ENCODE results near the gene NCKAP5.

DNA sequence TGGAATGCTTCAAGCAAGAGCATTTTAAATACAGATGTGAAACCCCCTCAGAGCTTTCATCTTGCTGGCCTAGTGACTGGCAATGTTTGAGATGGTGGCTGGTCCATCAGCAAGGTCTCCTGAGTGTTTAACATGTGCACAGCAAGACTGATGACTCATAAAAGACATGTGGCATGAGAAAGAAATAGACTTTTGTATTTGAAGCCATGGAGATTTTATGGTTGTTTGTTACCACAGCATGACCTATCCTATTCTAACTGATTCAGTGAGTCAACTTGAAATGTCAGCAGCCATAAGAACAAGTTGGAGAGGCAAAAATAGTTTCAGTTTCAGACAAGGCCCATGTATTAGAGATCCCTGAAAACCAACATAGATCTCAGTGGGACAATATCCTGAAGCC lies 743.5 kb downstream of the NCKAP5 start:
- TF ChIP-seq, protein P1, sequence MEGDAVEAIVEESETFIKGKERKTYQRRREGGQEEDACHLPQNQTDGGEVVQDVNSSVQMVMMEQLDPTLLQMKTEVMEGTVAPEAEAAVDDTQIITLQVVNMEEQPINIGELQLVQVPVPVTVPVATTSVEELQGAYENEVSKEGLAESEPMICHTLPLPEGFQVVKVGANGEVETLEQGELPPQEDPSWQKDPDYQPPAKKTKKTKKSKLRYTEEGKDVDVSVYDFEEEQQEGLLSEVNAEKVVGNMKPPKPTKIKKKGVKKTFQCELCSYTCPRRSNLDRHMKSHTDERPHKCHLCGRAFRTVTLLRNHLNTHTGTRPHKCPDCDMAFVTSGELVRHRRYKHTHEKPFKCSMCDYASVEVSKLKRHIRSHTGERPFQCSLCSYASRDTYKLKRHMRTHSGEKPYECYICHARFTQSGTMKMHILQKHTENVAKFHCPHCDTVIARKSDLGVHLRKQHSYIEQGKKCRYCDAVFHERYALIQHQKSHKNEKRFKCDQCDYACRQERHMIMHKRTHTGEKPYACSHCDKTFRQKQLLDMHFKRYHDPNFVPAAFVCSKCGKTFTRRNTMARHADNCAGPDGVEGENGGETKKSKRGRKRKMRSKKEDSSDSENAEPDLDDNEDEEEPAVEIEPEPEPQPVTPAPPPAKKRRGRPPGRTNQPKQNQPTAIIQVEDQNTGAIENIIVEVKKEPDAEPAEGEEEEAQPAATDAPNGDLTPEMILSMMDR (IDR thresholded peaks at IDR 0.05; ENCODE audit: insufficient read depth, low read depth, low read length): no peak
- TF ChIP-seq EZH2 (IDR thresholded peaks at IDR 0.05; ENCODE audit: insufficient read depth, low read length): no peak
